ENCODE results near the gene PTGIS.

PTGIS gene

DNA sequence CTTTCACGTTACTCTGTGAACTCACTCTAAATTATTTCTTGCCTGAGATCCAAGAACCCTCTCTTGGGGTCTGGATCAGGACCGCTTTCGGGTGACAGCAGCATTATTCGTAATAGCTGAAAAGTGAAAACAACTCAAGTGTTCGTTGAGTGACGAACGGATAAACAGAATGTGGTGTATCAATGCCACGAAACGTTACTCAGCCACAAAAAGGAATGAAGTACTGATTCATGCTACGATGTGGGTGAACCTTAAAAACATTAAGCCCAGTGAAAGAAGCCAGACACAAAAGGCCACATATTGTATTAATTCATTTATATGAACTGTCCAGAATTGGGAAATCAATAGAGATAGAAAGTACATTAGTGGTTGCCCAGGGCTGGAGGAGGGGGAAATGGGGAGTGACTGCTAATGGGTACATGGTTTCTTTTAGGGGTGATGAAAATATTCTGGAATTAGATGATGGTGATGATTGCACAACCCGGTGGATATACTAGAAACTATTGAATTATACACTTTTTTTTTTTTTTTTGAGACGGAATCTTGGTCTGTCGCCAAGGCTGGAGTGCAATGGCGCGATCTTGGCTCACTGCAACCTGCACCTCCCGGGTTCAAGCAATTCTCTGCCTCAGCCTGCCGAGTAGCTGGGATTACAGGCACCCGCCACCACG, 8.4 kb downstream of the PTGIS start:
- no peak for DNase-seq

DNA sequence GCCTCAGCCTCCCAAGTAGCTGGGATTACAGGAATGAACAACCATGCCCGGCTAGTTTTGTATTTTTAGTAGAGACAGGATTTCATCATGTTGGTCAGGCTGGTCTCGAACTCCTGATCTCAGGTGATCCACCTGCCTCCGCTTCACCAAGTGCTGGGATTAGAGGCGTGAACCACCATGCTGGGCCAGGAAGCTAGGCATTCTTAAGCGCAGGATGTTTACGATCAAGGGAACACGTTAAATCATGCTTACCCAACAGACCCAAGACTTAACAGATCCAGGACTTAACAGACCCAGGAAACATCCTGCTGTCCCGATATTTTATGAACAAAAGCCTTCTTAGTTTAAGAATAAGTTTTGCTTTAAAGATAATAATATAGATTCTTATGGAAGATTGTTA, 9.1 kb downstream of the PTGIS start:
- no peak for DNase-seq

DNA sequence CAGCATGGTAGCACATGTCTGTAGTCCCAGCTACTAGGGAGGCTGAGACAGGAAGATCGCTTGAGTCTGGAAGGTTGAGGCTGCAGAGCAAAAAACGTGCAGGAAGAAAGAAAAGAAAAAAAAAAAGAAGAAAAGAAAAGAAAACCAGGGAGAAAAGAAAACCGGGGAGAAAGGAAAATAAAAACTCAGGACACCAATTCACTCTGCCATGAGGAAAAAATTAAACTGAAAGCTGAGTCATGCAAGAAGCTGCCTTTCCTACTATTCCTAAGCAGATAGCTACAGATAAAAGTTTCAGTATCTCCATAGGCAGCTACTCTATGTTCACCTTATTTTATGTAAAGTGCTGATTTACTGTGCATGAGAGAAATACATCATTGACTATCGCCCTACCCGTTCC, 10.5 kb downstream of the PTGIS start:
- no peak for DNase-seq

DNA sequence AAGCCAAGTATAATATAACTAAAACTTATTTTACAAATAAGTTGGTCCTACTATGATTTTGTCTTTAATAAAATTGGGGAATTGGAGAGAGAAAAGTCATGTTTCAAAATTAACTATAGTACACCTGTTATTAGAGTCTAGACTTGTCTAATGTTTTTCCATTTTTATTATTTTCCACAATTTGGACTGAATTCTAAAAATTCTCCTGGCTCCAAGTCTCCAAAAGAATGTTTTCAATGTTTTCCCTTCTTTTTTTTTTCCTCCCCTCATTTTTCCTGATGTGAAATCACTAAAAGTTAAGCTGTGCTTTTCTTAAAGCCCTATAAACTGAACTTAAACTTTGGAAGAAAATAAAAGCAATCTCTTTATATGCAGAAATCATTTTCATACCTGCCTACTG, 11.3 kb downstream of the PTGIS start:
- no peak for DNase-seq

DNA sequence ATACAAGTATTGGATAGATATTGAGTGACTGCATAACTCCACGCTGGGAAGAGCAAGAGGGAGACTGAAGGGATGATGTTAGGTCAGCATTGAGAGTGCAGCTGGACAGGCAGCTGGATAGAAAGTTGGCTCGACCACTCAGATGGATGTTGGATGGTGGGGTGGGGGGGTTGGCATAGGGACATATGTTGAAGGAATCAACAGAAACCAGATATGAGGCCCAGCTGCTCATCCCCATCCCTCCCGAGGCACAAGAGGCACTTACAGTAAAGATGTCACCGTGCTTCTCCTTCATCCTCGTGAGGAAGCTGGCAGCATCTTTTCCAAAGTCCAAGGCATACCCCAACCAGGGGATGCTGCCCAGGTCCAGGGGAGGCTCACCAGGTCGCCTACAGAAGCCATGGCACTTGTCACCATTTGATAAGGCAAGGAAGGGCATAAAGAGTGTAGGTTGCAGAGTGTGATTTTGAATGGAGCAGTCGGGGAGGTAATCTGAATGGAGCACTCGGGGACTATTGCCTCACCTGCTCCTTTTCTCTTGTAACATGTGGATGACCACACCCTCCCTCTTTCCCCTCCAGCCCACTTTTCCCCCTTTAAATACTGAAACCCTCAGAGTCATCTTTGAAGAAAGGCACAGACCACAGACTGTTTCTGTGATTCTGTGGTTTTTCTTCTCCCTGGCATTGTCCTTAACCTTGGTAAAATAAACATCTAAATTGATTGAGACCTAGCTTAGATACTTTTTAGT, 18.0 kb downstream of the PTGIS start:
- DNase-seq, result no peak

DNA sequence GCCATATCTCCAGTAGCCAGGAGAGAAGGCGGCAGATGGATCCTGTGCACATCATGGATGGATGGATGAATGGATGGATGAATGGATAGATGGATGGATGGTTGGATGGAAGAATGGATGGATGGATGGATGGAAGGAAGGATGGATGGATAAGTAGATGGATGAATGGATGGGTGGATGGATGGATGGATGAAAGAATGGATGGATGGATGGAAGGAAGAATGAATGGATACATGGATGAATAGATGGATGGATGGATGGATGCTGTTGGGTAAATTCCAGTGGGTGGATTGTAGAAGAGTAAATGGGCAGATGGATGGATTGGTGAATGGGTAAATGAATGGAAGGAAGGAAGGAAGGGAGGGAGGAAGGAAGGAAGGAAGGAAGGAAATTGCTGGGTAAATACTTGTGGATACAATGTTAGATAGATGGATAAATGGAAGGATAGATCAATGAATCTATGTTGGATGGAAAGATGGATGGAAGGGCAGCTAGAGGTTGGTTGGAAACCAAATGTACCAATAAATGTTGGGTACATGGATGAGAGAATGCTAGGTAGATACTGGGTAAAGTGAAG, 19.5 kb downstream of the PTGIS start:
- DNase-seq, result no peak

DNA sequence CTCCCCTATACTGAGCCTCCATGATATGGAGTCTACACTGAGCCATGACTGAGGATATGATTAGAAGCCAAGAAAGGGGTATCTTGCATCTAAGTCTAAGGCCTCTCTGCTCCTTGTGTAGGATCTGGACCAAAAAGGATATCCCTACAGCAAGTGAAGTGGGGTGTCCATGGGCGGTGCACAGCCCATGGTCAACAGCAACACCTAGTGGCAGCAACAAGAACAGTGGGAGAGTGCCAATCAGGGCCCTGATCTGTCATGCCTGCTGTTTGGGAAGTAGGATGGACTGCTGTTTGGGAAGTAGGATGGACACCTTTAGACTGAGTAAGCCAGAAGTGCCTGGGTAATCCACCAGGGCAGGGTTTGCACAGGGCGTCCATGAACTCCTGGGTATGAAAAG, 22.4 kb downstream of the PTGIS start:
- no peak for DNase-seq

DNA sequence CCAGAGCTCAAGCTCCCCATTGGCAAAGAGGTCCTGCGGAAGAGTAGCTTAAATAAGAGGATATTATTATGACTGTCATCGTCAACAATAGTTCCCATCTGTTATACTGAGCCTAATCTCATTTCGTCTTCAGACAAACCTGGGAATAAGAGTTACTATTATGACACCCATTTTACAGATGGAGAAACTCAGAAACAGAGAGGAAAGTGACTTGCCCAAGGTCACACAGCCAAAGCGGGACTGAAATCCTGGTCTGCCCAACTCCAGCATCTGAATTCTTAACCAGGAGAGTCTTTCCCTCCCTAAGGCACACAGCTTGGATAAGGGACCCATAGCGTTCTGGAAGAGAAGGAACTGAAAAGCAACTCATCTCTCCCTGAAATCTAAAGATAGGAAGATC, 23.4 kb downstream of the PTGIS start:
- no peak for DNase-seq

DNA sequence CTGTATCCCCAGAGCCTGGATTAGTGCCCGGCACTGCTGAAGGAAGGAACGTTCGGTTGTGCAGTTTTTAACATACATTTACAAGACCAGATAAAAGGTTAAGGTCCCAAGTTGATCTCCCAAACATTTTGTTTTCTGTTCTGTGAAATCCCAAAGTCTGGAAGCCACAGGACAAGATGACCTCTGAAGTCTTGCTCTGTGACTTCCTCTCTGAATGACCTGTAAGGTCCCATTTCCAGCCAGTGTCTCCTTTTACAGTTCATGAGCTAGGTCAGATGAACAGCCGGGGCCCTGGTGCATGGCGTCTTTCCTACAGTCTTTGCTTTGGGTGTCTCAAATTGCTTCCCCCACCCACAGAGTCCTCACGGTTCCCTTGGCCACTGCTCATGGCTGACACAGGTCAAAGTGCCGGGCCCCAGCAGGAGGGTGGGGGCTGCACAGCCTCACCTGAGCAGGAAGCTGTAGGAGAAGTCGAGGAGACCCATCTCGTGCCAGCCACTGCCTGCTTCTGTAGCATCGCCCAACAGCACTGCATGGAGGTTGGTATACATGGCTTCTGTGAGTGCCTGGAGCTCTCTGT, 24.0 kb downstream of the PTGIS start:
- DNase-seq, result no peak

DNA sequence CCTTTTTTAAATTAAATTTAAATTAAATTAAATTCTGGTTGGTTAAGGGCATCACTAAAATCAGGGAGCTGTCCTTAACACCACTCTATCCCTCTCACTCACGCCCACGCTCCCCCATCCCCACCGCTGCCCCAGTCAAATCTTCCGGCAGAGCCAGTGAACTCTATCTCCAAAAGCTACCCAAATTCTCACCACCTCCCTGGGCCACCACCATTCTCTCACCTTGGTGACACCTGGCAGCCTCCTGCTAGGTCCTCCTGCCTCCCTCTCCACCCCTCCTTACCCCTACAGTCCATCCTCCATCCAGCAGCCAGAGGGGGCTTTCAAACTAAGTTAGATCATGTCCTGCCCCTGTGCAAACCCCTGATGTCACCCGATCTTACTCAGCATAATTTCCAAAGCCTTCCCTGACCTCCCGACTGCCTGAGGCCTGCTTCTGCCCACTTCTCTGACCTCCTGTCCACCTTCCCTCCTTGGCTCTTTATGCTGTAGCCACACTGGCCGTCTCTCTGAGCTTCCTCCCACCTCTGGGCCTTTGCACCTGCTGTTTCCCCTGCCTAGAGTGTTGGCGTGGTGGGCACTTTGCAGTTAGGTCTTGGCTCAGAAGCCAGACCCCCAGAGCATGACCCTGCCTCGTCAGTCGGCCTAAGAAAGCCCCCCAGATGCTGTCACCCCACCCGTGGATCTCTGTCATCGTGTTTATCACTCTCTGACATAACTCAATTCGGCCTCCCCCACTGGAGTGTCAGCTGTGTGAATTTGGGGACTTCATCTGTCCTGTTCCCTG, 24.7 kb downstream of the PTGIS start:
- DNase-seq, result no peak

DNA sequence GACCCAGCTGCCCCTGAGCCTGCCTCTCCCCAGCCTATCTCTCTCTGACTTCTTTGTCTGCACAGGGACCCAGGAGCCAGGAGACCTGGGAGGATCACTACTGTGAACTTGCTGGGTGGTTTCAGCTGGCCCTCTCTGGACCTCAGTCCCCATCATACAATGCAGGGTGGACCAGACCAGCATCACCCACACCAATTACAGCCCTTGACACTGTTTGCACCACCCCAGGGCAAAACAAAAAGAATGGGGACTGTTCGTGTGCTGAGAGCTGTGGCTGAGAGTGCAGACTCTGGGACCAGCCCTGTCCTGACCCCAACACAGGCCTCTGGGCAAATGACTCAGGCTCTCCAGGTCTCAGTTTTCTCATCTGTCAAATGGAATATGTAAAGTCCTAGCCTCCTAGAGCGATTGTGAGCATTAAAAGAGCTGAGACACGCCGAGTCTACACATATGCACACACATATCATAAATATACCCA, 25.4 kb downstream of the PTGIS start:
- no peak for DNase-seq

DNA sequence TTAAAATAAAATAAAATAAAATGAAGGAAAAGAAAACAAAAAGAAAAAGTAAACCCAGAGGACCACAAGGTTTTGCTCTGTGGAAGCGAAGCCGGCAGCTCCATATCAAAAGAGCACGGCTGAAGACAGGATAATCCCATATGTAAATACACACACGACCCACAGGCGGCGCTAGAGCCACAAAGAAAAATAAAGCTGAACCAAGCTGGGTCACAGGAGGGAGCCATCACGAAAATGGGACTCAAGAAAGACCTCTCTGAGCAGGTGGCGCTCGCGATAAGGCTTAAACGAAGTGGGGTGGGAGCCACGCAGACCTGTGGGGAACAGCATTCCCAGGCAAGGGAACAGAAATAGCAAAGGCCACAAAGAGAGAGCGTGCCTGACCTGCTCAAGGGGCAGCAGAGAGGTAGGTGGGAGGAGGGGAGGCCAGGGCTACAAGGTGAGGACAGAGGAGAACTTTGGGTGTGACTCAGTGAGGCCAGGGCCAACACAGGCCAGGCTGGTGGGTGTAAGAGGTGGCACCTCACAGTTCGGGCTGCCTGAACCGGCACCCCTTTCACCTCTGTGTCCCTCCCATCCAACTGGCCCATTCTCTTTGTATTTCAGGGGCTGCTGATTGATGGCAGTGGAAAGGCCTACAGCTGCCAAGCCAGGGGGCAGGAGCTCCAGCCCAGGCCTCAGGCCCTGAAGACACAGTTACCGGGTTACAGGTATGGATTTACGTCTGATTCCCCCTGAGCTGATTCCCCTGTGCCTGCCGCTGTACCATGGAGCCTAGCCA, 26.0 kb downstream of the PTGIS start:
- peak; percentile 52 for DNase-seq

DNA sequence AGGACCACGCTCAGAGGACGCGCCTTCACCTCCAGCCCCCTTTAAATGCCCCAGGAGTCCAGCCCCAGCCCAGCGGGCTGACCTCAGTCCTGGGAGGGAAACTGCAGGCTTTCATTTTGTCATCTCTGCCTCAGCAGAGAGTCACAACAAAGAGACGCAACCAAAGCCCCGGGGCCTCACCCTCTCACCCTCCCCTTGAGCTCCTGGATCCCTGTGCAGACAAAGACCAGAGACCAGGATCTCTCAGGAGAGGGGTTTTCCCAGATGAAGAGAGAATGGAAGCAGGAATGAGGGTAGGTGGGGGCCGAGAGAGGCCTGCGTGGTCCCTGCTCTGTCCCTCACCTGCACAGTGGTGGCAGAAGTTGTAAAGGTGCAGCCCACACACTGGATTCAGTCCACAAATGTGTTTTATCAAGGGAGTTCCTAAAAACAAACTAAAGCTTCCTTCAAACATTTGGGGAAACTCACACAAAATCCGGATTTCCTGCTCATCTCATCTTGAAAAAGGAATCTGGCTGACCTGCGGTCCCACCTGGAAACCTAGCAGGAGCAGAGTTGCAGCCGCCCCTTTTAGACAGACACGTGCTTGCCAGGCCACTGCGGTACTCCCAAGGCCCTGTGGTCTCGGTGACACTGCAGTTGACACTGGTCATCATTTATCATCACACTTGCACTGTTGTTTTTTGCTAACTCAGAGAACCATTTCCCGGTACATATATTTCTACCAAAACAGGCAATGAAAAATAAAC, 27.1 kb downstream of the PTGIS start:
- no peak for DNase-seq

DNA sequence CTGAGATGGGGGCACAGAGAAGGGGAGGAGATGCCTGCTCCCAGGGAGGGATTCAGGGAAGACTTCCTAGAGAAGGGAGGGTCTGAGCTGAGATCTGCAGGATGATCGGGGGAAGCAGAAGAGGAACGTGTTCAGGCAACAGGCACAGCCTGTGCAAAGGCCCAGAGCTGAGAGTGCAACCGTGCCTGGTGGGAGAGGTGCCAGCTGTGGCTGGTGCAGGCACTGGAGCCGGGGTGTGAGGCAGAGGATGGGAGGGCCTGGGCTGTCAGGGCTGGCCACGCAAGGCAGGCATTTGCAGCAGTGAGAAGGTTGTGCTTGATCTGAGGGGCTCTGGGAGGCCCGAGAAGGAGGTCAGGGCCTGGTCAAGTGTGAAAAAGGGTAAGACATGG, 27.7 kb downstream of the PTGIS start:
- no peak for DNase-seq

DNA sequence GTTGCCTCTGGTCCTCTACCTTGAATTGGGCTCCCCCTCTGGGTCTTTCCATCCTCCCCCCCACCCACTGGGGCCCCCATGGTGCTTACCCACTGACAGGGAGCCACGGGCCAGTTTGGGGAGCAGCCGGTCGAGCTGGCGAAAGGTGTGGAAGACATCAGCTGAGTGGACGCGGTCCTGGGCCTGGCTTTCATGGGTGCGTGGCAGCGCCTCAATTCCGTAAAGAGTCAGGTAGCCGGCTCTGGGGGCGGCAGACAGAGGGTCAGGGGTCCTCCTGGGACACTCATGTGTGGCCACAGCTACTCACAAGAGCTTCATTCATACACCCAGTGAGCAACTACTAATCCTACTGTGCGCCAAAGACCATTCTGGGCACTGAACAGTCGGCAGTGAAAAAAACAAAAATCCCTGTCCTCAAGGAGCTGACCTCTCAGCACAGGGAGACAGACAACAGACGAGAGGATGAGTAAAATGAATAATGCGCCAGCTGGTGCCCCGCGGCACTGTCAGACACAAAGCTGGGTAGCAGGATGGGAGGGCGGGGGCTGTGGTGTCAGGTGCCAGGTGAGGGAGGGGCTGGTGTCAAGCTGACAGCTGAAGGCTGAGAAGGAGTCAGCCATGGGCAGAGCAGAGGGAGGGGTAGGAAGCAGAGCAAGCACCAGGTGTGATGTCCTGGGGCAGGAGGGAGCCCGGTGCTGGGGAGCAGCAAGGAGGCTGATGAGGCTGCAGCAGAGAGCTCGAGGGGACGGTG, 28.3 kb downstream of the PTGIS start:
- DNase-seq, result no peak

DNA sequence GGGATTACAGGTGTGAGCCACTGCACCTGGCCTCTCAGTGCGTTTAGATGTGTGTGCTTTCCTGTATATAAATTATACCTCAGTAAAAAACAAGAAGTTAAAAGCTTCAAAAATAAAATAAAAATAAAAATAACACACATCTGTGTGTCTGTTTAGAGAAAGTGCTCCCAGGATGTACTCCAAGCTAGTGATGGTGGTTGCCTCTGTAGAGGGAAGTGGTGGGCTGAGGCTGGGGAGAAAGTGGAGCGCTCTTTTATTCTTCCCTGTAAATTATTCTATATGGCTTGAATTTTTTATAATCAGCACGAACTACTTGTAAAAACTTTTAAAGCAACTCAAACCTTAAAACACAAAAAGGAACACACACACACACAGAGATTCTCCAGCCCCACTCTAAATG, 29.0 kb downstream of the PTGIS start:
- DNase-seq, result no peak

DNA sequence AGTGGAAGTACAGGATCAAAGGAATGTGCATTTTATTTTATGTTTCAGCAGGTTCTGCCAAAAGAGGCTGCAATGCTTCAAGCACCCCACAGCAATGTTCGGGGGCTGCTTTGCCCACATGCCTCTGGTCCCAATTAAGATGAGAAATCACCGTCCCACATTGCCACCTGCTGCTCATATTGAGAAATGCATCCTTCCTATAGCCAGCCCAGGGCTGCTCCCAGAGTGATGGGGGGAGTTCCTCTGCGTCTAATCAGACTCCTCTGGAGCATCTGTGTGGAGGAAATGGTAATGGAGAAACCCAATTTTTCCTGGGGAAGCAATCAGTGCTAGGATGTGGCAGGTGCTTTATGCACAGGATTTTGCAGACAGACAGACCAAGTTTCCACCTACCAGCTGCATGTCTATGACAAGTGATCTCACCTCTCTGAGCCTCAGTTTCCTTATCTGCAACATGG, 33.7 kb downstream of the PTGIS start:
- peak; percentile 38 for DNase-seq

DNA sequence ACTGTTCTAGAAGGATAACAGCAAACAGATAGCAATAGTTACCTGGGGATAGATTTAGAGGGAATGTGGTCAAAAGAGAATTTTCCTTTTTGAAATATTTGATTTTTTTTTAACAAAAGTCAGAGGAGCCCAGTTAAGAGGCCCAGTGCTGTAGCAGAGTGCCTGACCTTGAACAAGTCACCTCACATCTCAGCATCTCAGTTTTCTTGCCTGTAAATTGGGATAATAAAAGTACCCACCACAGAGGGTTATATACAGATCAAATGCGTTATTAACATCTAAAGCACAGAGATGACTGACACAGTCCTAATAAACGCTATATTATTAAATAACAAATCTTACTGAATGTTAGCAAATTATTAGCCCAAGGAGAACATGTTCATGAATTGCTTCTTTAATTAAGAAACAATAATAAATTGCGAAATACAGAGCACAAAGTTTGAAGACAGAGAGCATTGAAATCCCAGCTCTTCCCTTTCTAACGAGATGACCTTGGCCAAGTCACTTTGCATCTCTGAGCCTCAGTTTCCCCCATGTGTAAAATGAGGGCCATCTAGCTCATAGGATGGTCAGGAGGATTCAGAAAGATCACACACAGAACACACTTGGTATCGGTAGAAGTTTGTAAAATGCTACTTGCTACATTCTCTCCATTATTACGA, 35.5 kb downstream of the PTGIS start:
- no peak for DNase-seq

DNA sequence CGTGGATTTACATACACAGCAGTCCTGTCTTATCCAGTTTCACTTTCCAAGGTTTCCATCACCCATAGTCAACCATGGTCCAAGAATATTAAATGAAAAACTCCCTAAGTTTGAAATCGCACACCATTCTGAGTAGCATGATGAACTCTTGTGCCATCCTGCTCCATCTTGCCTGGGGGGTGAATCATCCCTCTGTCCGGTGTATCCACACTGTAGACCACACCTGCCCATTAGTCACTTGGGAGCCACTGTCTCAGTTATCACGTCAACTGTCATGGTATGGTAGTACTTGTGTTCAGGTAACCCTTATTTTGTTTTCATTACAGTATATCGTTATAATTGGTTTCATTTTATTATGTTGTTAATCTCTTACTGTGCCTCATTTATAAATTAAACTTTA, 38.5 kb downstream of the PTGIS start:
- no peak for DNase-seq

DNA sequence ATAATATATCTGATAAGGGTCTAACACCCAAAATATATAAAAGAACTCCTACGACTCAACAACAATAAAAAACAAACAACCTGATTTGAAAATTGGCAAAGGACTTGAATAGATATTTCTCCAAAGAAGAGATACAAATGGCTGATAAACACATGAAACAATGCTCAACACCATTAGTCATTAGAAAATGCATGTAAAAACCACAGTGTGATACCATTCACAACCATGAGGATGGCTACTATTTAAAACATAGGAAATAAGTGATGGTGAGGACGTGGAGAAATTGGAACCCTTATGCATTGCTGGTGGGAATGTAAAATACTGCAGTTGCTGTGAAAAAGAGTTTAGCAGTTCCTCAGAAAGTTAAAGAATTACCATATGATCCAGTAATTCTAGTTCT, 41.4 kb downstream of the PTGIS start:
- DNase-seq, result no peak

Measured in T-helper 9 cell (primary cell).